ENCODE results near the gene INAVA.
"Not testable (repeated sequence)": the region's sequence is repeated elsewhere in the genome, so short reads cannot be mapped to it uniquely, and the experiment has no call there.

- TF ChIP-seq, protein P1, sequence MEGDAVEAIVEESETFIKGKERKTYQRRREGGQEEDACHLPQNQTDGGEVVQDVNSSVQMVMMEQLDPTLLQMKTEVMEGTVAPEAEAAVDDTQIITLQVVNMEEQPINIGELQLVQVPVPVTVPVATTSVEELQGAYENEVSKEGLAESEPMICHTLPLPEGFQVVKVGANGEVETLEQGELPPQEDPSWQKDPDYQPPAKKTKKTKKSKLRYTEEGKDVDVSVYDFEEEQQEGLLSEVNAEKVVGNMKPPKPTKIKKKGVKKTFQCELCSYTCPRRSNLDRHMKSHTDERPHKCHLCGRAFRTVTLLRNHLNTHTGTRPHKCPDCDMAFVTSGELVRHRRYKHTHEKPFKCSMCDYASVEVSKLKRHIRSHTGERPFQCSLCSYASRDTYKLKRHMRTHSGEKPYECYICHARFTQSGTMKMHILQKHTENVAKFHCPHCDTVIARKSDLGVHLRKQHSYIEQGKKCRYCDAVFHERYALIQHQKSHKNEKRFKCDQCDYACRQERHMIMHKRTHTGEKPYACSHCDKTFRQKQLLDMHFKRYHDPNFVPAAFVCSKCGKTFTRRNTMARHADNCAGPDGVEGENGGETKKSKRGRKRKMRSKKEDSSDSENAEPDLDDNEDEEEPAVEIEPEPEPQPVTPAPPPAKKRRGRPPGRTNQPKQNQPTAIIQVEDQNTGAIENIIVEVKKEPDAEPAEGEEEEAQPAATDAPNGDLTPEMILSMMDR (IDR thresholded peaks at IDR 0.05) = not testable (repeated sequence)
- not testable (repeated sequence) for TF ChIP-seq POLR2A, EP300 (IDR thresholded peaks at IDR 0.05)
Measured at GRCh38 chr1:200935286-200935962, 40.7 kb downstream of the INAVA start.

Data from tibial nerve (tissue), 4 donors.